Suppressor macrophage (primary cell): Measurements from ENCODE around the gene EWSR1.
"Not testable (repeated sequence)": the region's sequence is repeated elsewhere in the genome, so short reads cannot be mapped to it uniquely, and the experiment has no call there.

Experiments
- DNase-seq, 4 experiments: peaks; one replicate each; pipeline ENCODE4 v3.0.0-alpha.2; 2020 to 2022

Gene EWSR1

GRCh38 chr22:29339381-29340235 is 71.5 kb downstream of the EWSR1 start:
- DNase-seq, result no peak

GRCh38 chr22:29340566-29340965 is 72.5 kb downstream of the EWSR1 start:
- no peak for DNase-seq

- no peak for DNase-seq
These were observed 73.2 kb downstream of the EWSR1 start for GRCh38 chr22:29341056-29341848.

- DNase-seq, result no peak
These were observed 73.7 kb downstream of the EWSR1 start for GRCh38 chr22:29341849-29342127.

GRCh38 chr22:29342177-29342576 is 74.1 kb downstream of the EWSR1 start:
- no peak for DNase-seq

GRCh38 chr22:29342577-29343312 is 74.7 kb downstream of the EWSR1 start:
- no peak for DNase-seq

GRCh38 chr22:29343313-29343805 is 75.3 kb downstream of the EWSR1 start:
- no peak for DNase-seq

- DNase-seq, result no peak
These were observed 76.1 kb downstream of the EWSR1 start for GRCh38 chr22:29344137-29344536.

GRCh38 chr22:29344889-29345288 is 76.8 kb downstream of the EWSR1 start:
- not testable (repeated sequence) for DNase-seq

GRCh38 chr22:29345932-29346331 is 77.9 kb downstream of the EWSR1 start:
- no peak for DNase-seq

- no peak for DNase-seq
These were observed 78.6 kb downstream of the EWSR1 start for GRCh38 chr22:29346659-29347058.

- DNase-seq, result no peak
These were observed 80.0 kb downstream of the EWSR1 start for GRCh38 chr22:29348041-29348440.

GRCh38 chr22:29348956-29349355 is 80.9 kb downstream of the EWSR1 start:
- no peak for DNase-seq
